ENCODE data around the gene ADAP1.

Gene ADAP1

GRCh38 chr7:871900-872537, 82.5 kb downstream of the ADAP1 start:
- ChIA-PET POLR2A (no interaction called here), CTCF (interaction anchor here (0.6 to 2.9 kb wide), 6 partner anchors 12 to 302 kb away, joined by 3 to 24 read pairs (median 7); no protein-coding TSS in a partner anchor)
- H3K4me1 ChIP-seq (ENCODE audit: control insufficient read depth, insufficient read depth, low read length): no peaks in the 10 kb centered on the region
- no peak overlapping the region for H3K4me3 ChIP-seq (ENCODE audit: low read depth, low read length)
- H3K36me3 ChIP-seq (ENCODE audit: control insufficient read depth in 2 of 2, insufficient read depth in 1 of 2, low read length in 2 of 2): peaks cover 13 to 50% of the 10 kb centered on the region in 2 experiments; a peak in 2 of 3 replicates
- peak; percentile 79 for TF ChIP-seq ZBTB17 (tag by site-specific recombination; IDR thresholded peaks at IDR 0.05)
- no peak for TF ChIP-seq ZNF112 (tag by site-specific recombination; IDR thresholded peaks at IDR 0.05)
- no peak for TF ChIP-seq ATF2 (tag by site-specific recombination; IDR thresholded peaks at IDR 0.05; ENCODE audit: low read depth)
- TF ChIP-seq ZNF677 (tag by site-specific recombination; IDR thresholded peaks at IDR 0.05): no peak
- no peak for TF ChIP-seq ZNF148 (tag by site-specific recombination; IDR thresholded peaks at IDR 0.05; ENCODE audit: borderline replicate concordance)
- no peak for TF ChIP-seq ZNF114 (tag by site-specific recombination; IDR thresholded peaks at IDR 0.05)
- peak; percentile 42; the same call in 1 of the 2 replicates for TF ChIP-seq ZIC2 (tag by site-specific recombination; IDR thresholded peaks at IDR 0.05)
- TF ChIP-seq PRDM1 (tag by site-specific recombination; IDR thresholded peaks at IDR 0.05): no peak
- H3K9me3 ChIP-seq (ENCODE audit: control insufficient read depth, insufficient read depth, low read depth, low read length): no peaks in the 10 kb centered on the region
- no peak overlapping the region for H3K27ac ChIP-seq (ENCODE audit: extremely low read depth, low read depth, low read length)

- Histone ChIP-seq H3K9me3 (ENCODE audit: control insufficient read depth, insufficient read depth, low read depth, low read length) (no peaks in the 10 kb centered on the region), H3K36me3 (ENCODE audit: control insufficient read depth in 2 of 2, insufficient read depth in 1 of 2, low read length in 2 of 2) (peaks cover 14 to 61% of the 10 kb centered on the region in 2 experiments; a peak in 2 of 3 replicates), H3K27ac (ENCODE audit: extremely low read depth, low read depth, low read length) (no peak overlapping the region), H3K4me3 (ENCODE audit: low read depth, low read length) (no peak overlapping the region), H3K4me1 (ENCODE audit: control insufficient read depth, insufficient read depth, low read length) (no peaks in the 10 kb centered on the region)
- POLR2A ChIA-PET: no interaction called here
- CTCF ChIA-PET: interaction anchor here (0.7 kb wide), 1 partner anchor 47 kb away, joined by 3 read pairs; no protein-coding TSS in a partner anchor
- TF ChIP-seq ZSCAN5A (tag by site-specific recombination; IDR thresholded peaks at IDR 0.05) (no peak), ZNF23 (tag by site-specific recombination; IDR thresholded peaks at IDR 0.05; ENCODE audit: borderline replicate concordance) (no peak), YY2 (tag by site-specific recombination; IDR thresholded peaks at IDR 0.05) (no peak), ZNF184 (tag by site-specific recombination; IDR thresholded peaks at IDR 0.05) (no peak), PRDM4 (tag by site-specific recombination; IDR thresholded peaks at IDR 0.05) (no peak), ZNF791 (tag by site-specific recombination; IDR thresholded peaks at IDR 0.05) (no peak), ZNF623 (tag by site-specific recombination; IDR thresholded peaks at IDR 0.05) (no peak), ZNF248 (tag by site-specific recombination; IDR thresholded peaks at IDR 0.05) (no peak), ZNF660 (tag by site-specific recombination; IDR thresholded peaks at IDR 0.05) (no peak), ZNF707 (tag by site-specific recombination; IDR thresholded peaks at IDR 0.05) (no peak), ZNF292 (tag by site-specific recombination; IDR thresholded peaks at IDR 0.05; ENCODE audit: borderline replicate concordance, low read depth) (no peak), ZNF513 (tag by site-specific recombination; IDR thresholded peaks at IDR 0.05) (no peak), ZBTB26 (tag by site-specific recombination; optimal IDR thresholded peaks at IDR 0.05) (no peak), TRIM28 (IDR thresholded peaks at IDR 0.05; ENCODE audit: borderline replicate concordance, low read length) (no peak)
These were observed 85.1 kb downstream of the ADAP1 start for GRCh38 chr7:869348-869747.
